ENCODE measurements around the gene CYGB.

The CYGB gene

DNA sequence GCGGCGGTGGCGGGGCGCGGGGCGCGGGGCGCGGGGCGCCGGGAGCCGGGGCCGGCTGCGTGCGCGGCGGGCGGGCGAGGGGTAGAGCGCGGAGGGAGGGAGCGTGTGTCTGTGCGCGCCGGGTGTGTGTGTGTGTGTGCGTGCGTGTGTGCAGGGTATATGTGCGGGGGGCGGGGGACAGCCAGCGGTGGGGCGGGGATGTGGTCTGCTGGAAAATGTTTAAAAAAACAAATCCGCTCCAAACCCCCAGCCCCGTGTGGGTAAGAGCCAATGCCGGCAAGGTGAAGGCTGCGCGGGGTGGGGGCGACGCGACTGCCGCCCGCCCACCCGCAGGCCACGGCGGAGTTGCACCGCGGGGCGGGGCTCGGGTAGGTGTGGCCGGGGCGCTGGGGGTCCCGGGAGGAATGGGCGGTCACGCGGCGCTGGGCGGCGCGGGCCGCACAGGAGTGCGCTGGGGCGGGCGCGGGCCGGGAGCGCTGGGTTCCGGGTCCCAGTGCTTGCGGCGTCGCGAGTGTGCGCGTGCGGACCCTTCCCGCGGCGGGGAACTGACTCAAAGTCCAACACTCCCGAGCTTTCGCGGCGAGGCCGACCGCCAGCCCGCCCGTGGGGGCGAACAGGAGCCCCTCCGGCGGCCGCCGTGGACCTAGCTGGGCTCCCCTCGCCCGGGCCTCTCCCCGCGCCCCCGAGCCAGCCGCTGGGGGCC is at the start of gene CYGB:
TSS of gene CYGB (minus strand) at position 132 of the 703 bp plus-strand sequence. CDS start 167 bp downstream, outside the sequence.
- Mint-ChIP-seq H3K36me3 (peaks cover 3% of the 10 kb centered on the region), H3K27me3 (peaks cover 6% of the 10 kb centered on the region), H3K27ac (peak within 1 kb of the TSS; percentile 58), H3K9me3 (no peaks in the 10 kb centered on the region), H3K4me1 (peaks cover 18% of the 10 kb centered on the region), H3K4me3 (peak within 1 kb of the TSS; percentile 68)
- ATAC-seq (ENCODE audit: low read depth) = peak; percentile 68
- no peak for DNase-seq (ENCODE audit: low spot score in 2 of 2)

DNA sequence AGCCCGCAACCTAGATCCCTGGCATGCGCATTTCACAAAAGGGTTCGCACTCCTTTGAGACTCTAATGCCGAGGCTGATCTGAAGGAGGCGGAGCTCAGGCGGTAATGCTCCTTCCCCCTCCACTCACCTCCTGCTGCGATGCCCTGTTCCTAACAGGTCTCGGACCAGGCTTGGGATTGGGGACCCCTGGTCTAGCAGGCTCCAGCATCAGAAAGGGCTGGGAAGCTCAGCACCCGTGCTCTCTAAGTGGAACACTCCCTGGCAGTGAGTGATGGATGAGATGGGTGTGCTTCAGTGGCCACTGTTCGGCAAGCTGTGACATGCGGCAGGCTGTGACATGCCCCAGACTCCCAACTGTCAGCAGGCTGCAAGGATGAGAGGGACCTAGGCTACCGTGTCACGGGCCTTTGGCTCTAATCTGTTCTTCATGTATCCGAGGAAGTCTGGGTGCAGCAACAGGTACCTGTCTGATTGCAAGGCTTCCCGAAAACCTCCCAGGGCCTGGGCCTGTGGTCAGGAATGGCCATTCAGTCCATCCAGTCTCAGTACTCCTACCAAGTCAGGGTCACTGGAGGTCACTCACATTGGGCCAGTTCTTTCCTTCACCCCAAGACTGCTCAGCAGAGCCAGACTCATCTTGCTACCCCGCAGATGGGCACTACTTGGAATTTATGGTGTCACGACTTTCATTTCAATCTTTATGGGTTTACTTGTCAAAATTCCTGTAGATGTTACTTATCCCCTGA is 49.4 kb upstream of the CYGB start:
- DNase-seq (ENCODE audit: low spot score in 2 of 2) = no peak

DNA sequence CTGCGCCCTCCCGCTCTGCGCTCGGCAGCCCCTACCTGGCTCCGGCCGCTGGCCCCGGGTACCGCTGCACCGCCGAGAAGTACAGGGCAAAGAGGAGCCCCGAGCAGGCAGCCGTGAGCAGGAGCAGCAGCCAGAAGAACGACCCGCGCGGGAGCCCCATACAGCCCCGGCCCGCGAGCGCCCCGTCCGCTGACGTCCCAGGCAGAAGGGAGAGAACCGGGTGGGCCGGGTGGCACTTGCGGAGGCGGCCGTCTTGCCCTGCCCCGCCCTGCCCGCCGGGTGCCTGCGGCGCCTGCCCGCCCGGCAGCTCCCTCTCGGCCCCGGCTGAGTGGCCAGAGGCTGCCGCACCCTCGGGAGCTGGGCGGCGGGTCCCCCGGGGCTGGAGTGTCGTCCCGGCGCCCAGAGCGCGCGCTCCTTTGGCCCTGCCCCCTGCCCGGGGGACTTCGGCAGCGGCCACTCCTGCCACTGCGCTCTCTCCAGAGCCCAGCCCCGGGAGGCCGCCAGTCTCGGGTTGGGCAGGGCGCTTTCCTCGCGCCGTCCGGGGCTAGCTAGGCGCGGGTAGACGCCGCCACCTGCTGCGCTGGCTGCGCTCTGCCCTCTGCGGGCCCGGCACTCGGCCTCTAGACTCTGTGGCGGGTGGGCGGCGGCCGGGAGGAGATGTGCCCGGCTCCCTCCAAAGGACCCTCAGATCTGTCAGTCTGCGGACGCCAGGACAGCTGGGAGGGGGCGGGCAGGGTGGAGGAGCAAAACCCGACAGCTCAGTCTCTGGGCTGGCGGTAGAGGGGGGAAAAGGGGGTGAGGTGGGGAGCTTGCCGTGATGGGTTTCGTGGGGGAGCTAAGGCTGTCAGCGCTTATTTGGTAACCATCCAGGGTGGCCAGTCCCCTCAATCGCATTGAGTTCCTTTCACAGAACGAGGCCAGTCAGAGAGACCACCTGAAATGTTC is 48.4 kb upstream of the CYGB start, which contains the start of gene ST6GALNAC2:
TSS of gene ST6GALNAC2 (minus strand) at position 212 of the 945 bp plus-strand sequence. CDS start at position 160, 52 bp downstream.
- DNase-seq (ENCODE audit: low spot score in 2 of 2) = peak; percentile 27 to 51
- peak; percentile 79 for ATAC-seq (ENCODE audit: low read depth)
- Mint-ChIP-seq H3K9me3 (no peaks in the 10 kb centered on the region), H3K4me3 (peak within 1 kb of the TSS; percentile 75), H3K27me3 (peaks cover 13% of the 10 kb centered on the region), H3K27ac (peak within 1 kb of the TSS; percentile 22), H3K4me1 (peaks cover 2% of the 10 kb centered on the region), H3K36me3 (peaks cover 2% of the 10 kb centered on the region)

More for the DNA sequence above, 49.4 kb upstream of the CYGB start:
- peaks cover 2% of the 10 kb centered on the region for H3K4me1 Mint-ChIP-seq
- H3K4me3 Mint-ChIP-seq = peak overlapping the region; percentile 15
- H3K36me3 Mint-ChIP-seq = peaks cover 2% of the 10 kb centered on the region
- peaks cover 16% of the 10 kb centered on the region for H3K27me3 Mint-ChIP-seq
- H3K9me3 Mint-ChIP-seq = no peaks in the 10 kb centered on the region
- H3K27ac Mint-ChIP-seq = no peak overlapping the region
- no peak for ATAC-seq (ENCODE audit: low read depth)

DNA sequence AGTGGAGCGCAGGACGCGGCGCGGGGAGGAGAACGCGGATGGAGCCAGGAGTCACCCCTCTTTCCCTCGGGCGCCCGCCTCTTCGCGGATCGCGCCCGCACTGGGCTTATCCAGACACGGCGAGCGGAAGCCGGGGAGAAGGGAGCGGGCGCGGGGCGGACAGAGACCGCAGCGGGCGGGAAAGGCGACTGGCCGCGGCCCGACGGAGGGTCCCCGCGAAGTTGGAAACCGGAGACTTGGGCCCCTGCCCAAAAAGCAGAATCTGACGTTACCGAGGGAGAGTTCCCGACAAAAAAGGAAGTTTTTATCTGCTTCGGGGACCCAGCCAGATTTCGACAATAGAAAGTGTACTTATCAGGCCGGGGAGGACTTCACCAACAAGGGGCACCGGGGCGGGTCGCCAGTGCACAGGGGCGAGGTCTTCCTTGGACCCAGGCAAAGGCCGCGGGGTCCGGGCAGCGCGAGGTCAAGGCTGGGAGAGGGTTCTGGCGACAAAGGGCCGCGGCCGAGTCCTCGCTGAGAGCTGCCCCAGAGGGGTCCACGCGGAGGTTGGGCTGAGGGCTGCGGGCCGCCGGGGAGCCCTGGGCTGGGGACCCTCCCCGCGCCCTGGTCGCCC is 47.6 kb upstream of the CYGB start:
- Mint-ChIP-seq H3K4me1 (peaks cover 2% of the 10 kb centered on the region), H3K27me3 (peaks cover 13% of the 10 kb centered on the region), H3K4me3 (peak overlapping the region; percentile 75), H3K9me3 (no peaks in the 10 kb centered on the region), H3K27ac (peak overlapping the region; percentile 22), H3K36me3 (peaks cover 2% of the 10 kb centered on the region)
- ATAC-seq (ENCODE audit: low read depth) = peak; percentile 7
- peak in 1 of 2 donors; percentile 42 for DNase-seq (ENCODE audit: low spot score in 2 of 2)

DNA sequence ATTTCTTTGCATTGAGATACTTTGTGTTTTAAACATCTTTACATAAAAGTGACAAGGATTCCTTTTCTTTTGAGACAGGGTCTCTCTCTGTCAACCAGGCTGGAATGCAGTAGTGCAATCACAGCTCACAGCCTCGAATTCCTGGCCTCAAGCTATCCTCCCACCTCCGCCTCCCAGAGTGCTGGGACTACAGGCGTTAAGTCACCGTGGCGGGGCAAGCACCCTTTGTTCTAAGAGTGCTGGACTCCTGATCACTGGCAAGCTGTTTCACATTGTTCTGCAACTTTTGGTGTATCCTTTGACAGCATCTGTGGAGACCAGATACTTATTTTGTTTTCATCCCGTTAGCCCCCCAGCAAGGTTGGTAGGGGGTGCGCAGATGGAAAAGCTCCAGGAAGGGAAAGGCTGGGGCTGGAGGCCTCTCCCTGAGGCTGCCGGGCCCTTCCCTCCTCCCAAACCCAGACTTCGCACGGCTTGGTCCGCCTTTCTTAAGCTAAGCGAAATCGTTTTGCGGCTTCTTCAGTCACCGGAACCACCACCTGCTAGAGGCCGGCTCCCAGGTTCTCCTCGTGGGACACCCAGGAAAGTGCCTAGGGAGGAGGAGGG is 47.0 kb upstream of the CYGB start:
- H3K9me3 Mint-ChIP-seq = no peaks in the 10 kb centered on the region
- DNase-seq (ENCODE audit: low spot score in 2 of 2) = no peak
- H3K4me1 Mint-ChIP-seq = peaks cover 2% of the 10 kb centered on the region
- peak overlapping the region; percentile 75 for H3K4me3 Mint-ChIP-seq
- peak; percentile 3 for ATAC-seq (ENCODE audit: low read depth)
- peaks cover 13% of the 10 kb centered on the region for H3K27me3 Mint-ChIP-seq
- H3K36me3 Mint-ChIP-seq = peaks cover 2% of the 10 kb centered on the region
- H3K27ac Mint-ChIP-seq = peak overlapping the region; percentile 22

DNA sequence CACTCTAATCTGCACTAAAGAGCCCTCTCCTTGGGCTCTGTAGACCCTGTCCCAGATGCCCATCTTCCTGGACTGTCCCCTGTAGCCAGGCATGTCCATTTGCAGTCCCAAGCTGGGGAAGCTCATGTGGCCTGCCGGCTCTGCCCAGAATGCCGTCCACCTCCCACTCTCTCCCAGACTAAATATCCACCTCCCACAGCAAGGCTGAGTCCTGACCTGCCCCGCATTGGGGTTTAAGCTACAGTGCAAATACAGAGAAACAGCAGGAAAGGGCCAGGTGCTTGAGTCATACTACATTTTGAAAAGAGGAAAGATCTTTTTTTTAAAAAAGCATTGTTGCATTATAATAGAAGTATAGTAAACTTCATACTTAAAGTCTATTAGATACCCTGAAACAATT is 45.2 kb upstream of the CYGB start:
- Mint-ChIP-seq H3K4me1 (peaks cover 2% of the 10 kb centered on the region), H3K36me3 (no peaks in the 10 kb centered on the region), H3K27ac (no peak overlapping the region), H3K27me3 (peaks cover 2% of the 10 kb centered on the region), H3K9me3 (no peaks in the 10 kb centered on the region), H3K4me3 (no peak overlapping the region)
- DNase-seq (ENCODE audit: low spot score in 2 of 2) = no peak
- ATAC-seq (ENCODE audit: low read depth) = no peak

DNA sequence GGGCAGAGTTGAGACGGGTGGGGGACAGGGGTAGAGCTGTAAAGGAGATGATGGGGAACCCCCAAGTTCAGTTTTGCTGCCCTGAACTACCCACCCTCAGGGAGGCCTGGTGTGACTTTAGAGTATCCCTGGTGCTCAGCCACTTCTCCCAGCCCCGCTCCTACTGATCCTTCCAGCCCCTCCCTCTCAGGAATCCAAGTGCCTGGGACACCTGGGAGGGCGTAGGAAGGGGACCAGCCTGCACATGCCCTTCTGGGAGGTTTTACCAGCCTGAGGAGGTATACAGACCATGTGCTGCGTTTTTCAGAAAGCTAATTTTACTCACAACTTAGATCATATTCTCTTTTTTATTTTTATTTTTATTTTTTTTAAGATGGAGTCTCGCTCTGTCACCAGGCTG is 44.0 kb upstream of the CYGB start:
- no peak overlapping the region for H3K4me3 Mint-ChIP-seq
- no peaks in the 10 kb centered on the region for H3K36me3 Mint-ChIP-seq
- H3K4me1 Mint-ChIP-seq = peaks cover 2% of the 10 kb centered on the region
- DNase-seq (ENCODE audit: low spot score in 2 of 2) = no peak
- ATAC-seq (ENCODE audit: low read depth) = no peak
- H3K9me3 Mint-ChIP-seq = no peaks in the 10 kb centered on the region
- H3K27ac Mint-ChIP-seq = no peak overlapping the region
- H3K27me3 Mint-ChIP-seq = no peaks in the 10 kb centered on the region

DNA sequence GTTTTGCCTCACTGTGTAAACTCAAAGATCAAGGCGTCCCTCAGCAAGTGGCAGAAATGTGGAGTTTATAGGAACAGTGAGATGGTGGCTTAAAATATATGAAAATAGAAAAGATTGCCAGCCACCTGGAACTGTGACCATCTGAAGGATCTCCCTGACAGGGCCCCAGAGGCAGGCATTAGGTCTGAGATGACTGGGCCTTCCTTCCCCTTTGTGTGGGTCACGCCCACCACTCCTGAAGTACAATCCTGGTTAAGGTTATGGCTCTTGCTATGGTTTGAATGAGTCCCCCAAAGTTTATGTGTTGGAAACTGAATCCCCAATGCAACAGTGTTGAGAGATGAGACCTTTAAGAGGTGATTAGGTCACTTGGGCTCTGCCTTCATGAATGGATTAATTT is 41.8 kb upstream of the CYGB start:
- no peak overlapping the region for H3K4me3 Mint-ChIP-seq
- ATAC-seq (ENCODE audit: low read depth) (no peak), DNase-seq (ENCODE audit: low spot score in 2 of 2) (no peak)
- H3K36me3 Mint-ChIP-seq = no peaks in the 10 kb centered on the region
- H3K4me1 Mint-ChIP-seq = no peaks in the 10 kb centered on the region
- H3K27ac Mint-ChIP-seq = no peak overlapping the region
- H3K27me3 Mint-ChIP-seq = peaks cover 2% of the 10 kb centered on the region
- no peaks in the 10 kb centered on the region for H3K9me3 Mint-ChIP-seq

DNA sequence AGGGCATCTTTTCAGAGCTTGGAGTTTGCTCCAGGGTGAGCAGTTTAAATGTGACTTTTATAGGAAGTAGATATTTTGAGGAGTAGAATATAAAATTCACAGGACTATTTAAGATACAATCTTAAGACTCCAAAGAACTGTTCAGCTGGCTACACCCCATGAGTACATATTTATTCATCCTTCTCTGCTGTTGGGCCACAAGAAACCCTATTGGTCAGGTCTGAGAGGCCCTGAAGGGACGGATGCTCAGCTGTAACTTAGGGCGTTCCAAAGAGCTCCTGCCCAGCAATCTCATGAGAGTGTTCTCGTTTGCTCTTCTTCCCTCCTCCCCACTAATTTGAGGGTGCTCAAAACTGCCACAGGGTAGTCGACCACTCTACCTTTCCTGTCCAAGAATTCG is 40.9 kb upstream of the CYGB start:
- H3K27me3 Mint-ChIP-seq = peaks cover 5% of the 10 kb centered on the region
- ATAC-seq (ENCODE audit: low read depth) = no peak
- DNase-seq (ENCODE audit: low spot score in 2 of 2) = no peak
- H3K36me3 Mint-ChIP-seq = no peaks in the 10 kb centered on the region
- H3K4me3 Mint-ChIP-seq = no peak overlapping the region
- H3K4me1 Mint-ChIP-seq = no peaks in the 10 kb centered on the region
- no peak overlapping the region for H3K27ac Mint-ChIP-seq
- no peaks in the 10 kb centered on the region for H3K9me3 Mint-ChIP-seq

DNA sequence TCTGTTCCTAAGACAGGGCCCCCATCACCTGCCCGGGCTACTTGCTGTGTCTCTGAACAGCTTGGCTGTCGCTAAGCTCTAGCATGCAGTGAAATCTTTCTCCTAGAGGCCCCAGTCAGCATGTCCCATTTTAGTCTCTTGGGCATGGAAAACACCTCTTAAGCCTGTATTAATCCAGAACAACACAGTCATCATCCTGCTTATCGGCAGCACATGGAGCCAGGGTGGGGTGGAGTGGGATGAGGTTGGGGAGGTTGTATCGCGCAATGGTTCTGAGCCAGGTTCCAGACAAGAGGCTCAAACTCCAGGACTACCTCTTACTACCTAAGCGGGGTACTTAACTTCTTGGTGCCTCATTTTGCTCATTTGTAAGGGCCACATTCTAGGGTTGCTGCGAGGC is 40.4 kb upstream of the CYGB start:
- Mint-ChIP-seq H3K4me3 (no peak overlapping the region), H3K27me3 (peaks cover 5% of the 10 kb centered on the region), H3K9me3 (no peaks in the 10 kb centered on the region), H3K4me1 (no peaks in the 10 kb centered on the region), H3K36me3 (no peaks in the 10 kb centered on the region), H3K27ac (no peak overlapping the region)
- DNase-seq (ENCODE audit: low spot score in 2 of 2) (no peak), ATAC-seq (ENCODE audit: low read depth) (no peak)

DNA sequence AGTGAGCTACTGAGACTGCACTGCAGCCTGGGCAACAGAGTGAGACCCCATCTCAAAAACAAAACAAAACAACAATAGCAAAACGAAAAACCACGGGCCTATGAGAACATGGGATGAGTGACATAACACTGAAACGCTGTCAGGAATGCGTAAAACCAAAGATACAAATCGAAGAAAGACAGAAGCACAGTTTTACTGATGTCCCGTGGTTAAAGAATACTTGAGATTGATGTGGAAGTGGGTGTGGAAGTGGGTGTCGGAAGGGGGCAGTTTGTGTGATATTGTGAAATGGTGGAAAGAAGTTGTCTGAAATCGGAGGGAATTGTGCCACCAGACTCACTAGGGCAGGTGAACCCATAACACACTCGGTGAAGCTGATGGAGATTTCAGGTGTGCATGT is 38.7 kb upstream of the CYGB start:
- no peak overlapping the region for H3K4me3 Mint-ChIP-seq
- H3K27ac Mint-ChIP-seq = no peak overlapping the region
- no peak for ATAC-seq (ENCODE audit: low read depth)
- H3K27me3 Mint-ChIP-seq = peaks cover 5% of the 10 kb centered on the region
- no peak for DNase-seq (ENCODE audit: low spot score in 2 of 2)
- H3K4me1 Mint-ChIP-seq = peaks cover 2% of the 10 kb centered on the region
- H3K9me3 Mint-ChIP-seq = no peaks in the 10 kb centered on the region
- no peaks in the 10 kb centered on the region for H3K36me3 Mint-ChIP-seq

DNA sequence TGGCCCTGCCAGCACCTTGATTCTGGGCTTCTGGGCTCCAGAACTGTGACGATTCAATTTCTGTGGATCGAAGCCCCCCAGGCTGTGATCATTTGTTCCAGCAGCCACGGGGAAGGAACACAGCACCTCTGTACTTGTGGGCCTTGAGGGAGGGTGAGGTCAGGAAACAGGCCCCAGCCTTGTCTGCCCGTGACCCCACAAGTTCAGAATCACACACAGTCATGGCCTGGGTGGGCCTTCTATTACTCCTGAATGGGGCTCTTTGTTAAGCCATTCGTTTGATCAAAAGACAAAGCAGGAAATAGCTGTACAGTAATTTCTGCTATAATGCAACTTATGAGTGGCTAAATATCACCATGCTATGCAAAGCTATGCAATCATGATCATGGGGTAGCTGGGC is 38.1 kb upstream of the CYGB start:
- H3K9me3 Mint-ChIP-seq = no peaks in the 10 kb centered on the region
- no peak for DNase-seq (ENCODE audit: low spot score in 2 of 2)
- peaks cover 5% of the 10 kb centered on the region for H3K27me3 Mint-ChIP-seq
- no peak overlapping the region for H3K27ac Mint-ChIP-seq
- H3K4me1 Mint-ChIP-seq = peaks cover 2% of the 10 kb centered on the region
- no peaks in the 10 kb centered on the region for H3K36me3 Mint-ChIP-seq
- ATAC-seq (ENCODE audit: low read depth) = no peak
- H3K4me3 Mint-ChIP-seq = no peak overlapping the region

DNA sequence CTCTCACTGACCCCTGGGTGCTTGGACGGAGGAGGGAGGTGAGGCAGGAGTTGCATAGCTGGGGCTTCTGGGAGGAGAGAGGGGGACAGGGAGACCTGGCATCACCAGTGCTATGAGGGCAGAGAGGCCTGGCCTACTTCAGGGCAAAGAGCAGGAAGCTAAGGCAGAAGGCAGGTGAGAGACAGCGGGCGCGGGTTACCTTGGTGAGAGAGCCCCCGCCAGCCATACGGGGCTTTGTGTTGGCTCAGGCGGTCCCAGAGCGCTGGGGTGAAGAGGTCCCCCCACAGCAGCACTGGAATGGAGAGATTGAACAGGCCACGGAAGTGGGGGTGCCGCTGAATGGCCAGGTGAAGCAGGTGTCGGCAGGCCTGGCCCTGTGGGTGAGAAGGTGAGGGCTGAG is 36.7 kb upstream of the CYGB start:
- ATAC-seq (ENCODE audit: low read depth) = no peak
- H3K9me3 Mint-ChIP-seq = no peaks in the 10 kb centered on the region
- no peaks in the 10 kb centered on the region for H3K36me3 Mint-ChIP-seq

More for the DNA sequence above, 36.7 kb upstream of the CYGB start:
- no peak overlapping the region for H3K27ac Mint-ChIP-seq
- H3K27me3 Mint-ChIP-seq = peaks cover 7% of the 10 kb centered on the region
- no peak for DNase-seq (ENCODE audit: low spot score in 2 of 2)
- H3K4me1 Mint-ChIP-seq = peaks cover 3% of the 10 kb centered on the region
- no peak overlapping the region for H3K4me3 Mint-ChIP-seq

Measured in memory B cell (primary cell).